Esophagus squamous epithelium (tissue), 5 donors: Measurements from ENCODE around the gene LAMTOR1. TPM values are rescaled to one million over a fixed set of nuclear protein-coding genes. Genes with fewer than 3 reads are reported as not detected.

ENCODE experiments used
- DNase-seq: peaks from one replicate; lab custom pipeline; 2025; lab: John Stamatoyannopoulos, UW
- H3K27ac ChIP-seq, 4 donors: fragments of 200-600 bp; sonication (generic); one replicate each; pipeline ENCODE4 v1.5.1; 2016 to 2019; ENCODE audit warnings: mild to moderate bottlenecking in 1 of 4
- H3K27me3 ChIP-seq, 4 donors: fragments of 200-600 bp; sonication (generic); 1 replicate in 3 of 4; 2 replicates in 1 of 4; pipeline versions ENCODE4 v1.5.1 to v1.6.0; 2017 to 2021; ENCODE audit warnings: antibody characterized with exemption in 1 of 4
- H3K36me3 ChIP-seq, 3 donors: fragments of 200-600 bp; sonication (generic); one replicate each; pipeline ENCODE4 v1.5.1; 2016 to 2019
- H3K4me1 ChIP-seq, 3 donors: fragments of 200-600 bp; sonication (generic); one replicate each; pipeline ENCODE4 v1.5.1; 2017 to 2019
- H3K4me3 ChIP-seq, 4 donors: fragments of 200-600 bp; sonication (generic); 1 replicate in 3 of 4; 2 replicates in 1 of 4; pipeline ENCODE4 v1.5.1; 2016 to 2019; ENCODE audit warnings: mild to moderate bottlenecking in 2 of 4, moderate library complexity in 1 of 4
- H3K9me3 ChIP-seq, 3 donors: fragments of 200-600 bp; sonication (generic); one replicate each; pipeline ENCODE4 v1.5.1; 2016 to 2019
- CTCF ChIP-seq, 6 experiments: fragments of 450-650 bp in 4 of 6; fragments of 200-600 bp in 2 of 6; sonication (generic) in 2 of 6; IDR thresholded peaks; one replicate each; pipeline ENCODE4 v1.5.1; 2016 to 2019; ENCODE audit warnings: antibody characterized with exemption in 6 of 6, mild to moderate bottlenecking in 4 of 6, moderate library complexity in 4 of 6
- POLR2A ChIP-seq, 4 donors: fragments of 450-650 bp; IDR thresholded peaks; one replicate each; pipeline ENCODE4 v1.6.1; 2017; ENCODE audit warnings: antibody characterized with exemption in 4 of 4, mild to moderate bottlenecking in 4 of 4, moderate library complexity in 3 of 4
- WGBS, 2 donors: methylation state at CpG; one replicate each; pipeline ENCODE4 v1.1.5; 2018; 5-methylcytosine and 5-hydroxymethylcytosine counted together
- intact Hi-C: fragments of 100-400 bp; cut with DNase I; formaldehyde crosslinking; loops from one replicate; pipeline ENCODE4 v1.15.0; 2022
- total RNA-seq, 4 donors: library from RNA; depleted of rRNA; stranded (reverse); fragments of >200 nt; gene quantifications; one replicate each; pipeline ENCODE4 v1.1.0, GENCODE V29; 2016
- donor health status: DM: yes; HTN: yes; CAD: no.

LAMTOR1 gene
- total RNA-seq, 4 donors from 2014 or later: 80.1 to 99.1 (median 97.7) TPM

- peak overlapping the region in 2 of 4 donors; percentile 94 to 96 for H3K27ac ChIP-seq
- TF ChIP-seq POLR2A (IDR thresholded peaks at IDR 0.05) (no peak), CTCF (IDR thresholded peaks at IDR 0.05) (no peak)
- intact Hi-C loops: loop anchor here (5.0 kb wide), 1 partner anchor 47 kb away; no protein-coding TSS in a partner anchor
These were observed 19.0 kb downstream of the LAMTOR1 start for GRCh38 chr11:72084076-72084475.

GRCh38 chr11:72083414-72083813, 19.7 kb downstream of the LAMTOR1 start:
- TF ChIP-seq POLR2A (IDR thresholded peaks at IDR 0.05): no peak
- TF ChIP-seq CTCF (IDR thresholded peaks at IDR 0.05): no peak
- Histone ChIP-seq H3K27ac (peak overlapping the region in 2 of 4 donors; percentile 94 to 96), H3K4me1 (peaks cover 16 to 56% (median 25%) of the 10 kb centered on the region in 3 donors), H3K27me3 (no peaks in the 10 kb centered on the region), H3K4me3 (no peak overlapping the region), H3K36me3 (peaks cover 0 to 18% (median 0%) of the 10 kb centered on the region in 3 donors), H3K9me3 (no peaks in the 10 kb centered on the region)
- no peak for DNase-seq
- WGBS, 2 donors: 92 to 96% methylated on average over 2 of the region's 2 CpGs
- intact Hi-C loops: loop anchor here (5.0 kb wide), 1 partner anchor 46 kb away; no protein-coding TSS in a partner anchor

More at GRCh38 chr11:72084076-72084475, 19.0 kb downstream of the LAMTOR1 start:
- Histone ChIP-seq H3K9me3 (no peaks in the 10 kb centered on the region), H3K27me3 (no peaks in the 10 kb centered on the region), H3K4me1 (peaks cover 12 to 53% (median 22%) of the 10 kb centered on the region in 3 donors), H3K4me3 (no peak overlapping the region), H3K36me3 (peaks cover 0 to 24% (median 0%) of the 10 kb centered on the region in 3 donors)
- 49 to 53% methylated on average over 4 of the region's 4 CpGs for WGBS, 2 donors
- no peak for DNase-seq

- intact Hi-C loops: loop anchor here (5.0 kb wide), 1 partner anchor 45 kb away; no protein-coding TSS in a partner anchor
- H3K4me3 ChIP-seq: peak overlapping the region in 1 of 4 donors; percentile 88
- TF ChIP-seq POLR2A (IDR thresholded peaks at IDR 0.05) (no peak), CTCF (IDR thresholded peaks at IDR 0.05) (no peak)
- H3K4me1 ChIP-seq: peaks cover 20 to 66% (median 31%) of the 10 kb centered on the region in 3 donors
- DNase-seq: no peak
- 56 to 58% methylated on average over 3 of the region's 3 CpGs for WGBS, 2 donors
- no peaks in the 10 kb centered on the region for H3K9me3 ChIP-seq
- H3K36me3 ChIP-seq: peaks cover 0 to 10% (median 0%) of the 10 kb centered on the region in 3 donors
- H3K27ac ChIP-seq: peak overlapping the region; percentile 92 to 96 (median 94)
- H3K27me3 ChIP-seq: no peaks in the 10 kb centered on the region
These were observed 21.2 kb downstream of the LAMTOR1 start for GRCh38 chr11:72081821-72082453.

- DNase-seq: no peak
- Histone ChIP-seq H3K4me1 (peaks cover 20 to 70% (median 31%) of the 10 kb centered on the region in 3 donors), H3K9me3 (no peaks in the 10 kb centered on the region), H3K36me3 (peaks cover 0 to 11% (median 0%) of the 10 kb centered on the region in 3 donors), H3K27me3 (no peaks in the 10 kb centered on the region), H3K4me3 (peak overlapping the region; percentile 60 to 88 (median 62)), H3K27ac (peak overlapping the region; percentile 92 to 96 (median 94))
- intact Hi-C loops: loop anchor here (5.0 kb wide), 1 partner anchor 44 kb away; no protein-coding TSS in a partner anchor
- TF ChIP-seq POLR2A (IDR thresholded peaks at IDR 0.05): no peak
- TF ChIP-seq CTCF (IDR thresholded peaks at IDR 0.05): no peak
- 60 to 69% methylated on average over 21 of the region's 21 CpGs for WGBS, 2 donors
These were observed 21.9 kb downstream of the LAMTOR1 start for GRCh38 chr11:72081184-72081644.
